ENCODE data around the gene ASXL2. TPM values are rescaled to one million over a fixed set of nuclear protein-coding genes. Genes with fewer than 3 reads are reported as not detected.

ASXL2 gene
- 34.0 and 35.3 TPM in 2 replicates for total RNA-seq (2022)
- Bru-seq, nascent RNA: percentile 81 among the genes with signal in this experiment
- BruChase-seq, experiment 1, labeled RNA remaining after a 6-hour chase: percentile 85 among the genes with signal in this experiment
- BruChase-seq, experiment 2, labeled RNA remaining after a 2-hour chase: percentile 82 among the genes with signal in this experiment
- long read RNA-seq, partial matches to known transcripts: 2 of 14 reads
- long read RNA-seq, other reads (novel, unspliced or antisense): 12 of 14 reads

DNA sequence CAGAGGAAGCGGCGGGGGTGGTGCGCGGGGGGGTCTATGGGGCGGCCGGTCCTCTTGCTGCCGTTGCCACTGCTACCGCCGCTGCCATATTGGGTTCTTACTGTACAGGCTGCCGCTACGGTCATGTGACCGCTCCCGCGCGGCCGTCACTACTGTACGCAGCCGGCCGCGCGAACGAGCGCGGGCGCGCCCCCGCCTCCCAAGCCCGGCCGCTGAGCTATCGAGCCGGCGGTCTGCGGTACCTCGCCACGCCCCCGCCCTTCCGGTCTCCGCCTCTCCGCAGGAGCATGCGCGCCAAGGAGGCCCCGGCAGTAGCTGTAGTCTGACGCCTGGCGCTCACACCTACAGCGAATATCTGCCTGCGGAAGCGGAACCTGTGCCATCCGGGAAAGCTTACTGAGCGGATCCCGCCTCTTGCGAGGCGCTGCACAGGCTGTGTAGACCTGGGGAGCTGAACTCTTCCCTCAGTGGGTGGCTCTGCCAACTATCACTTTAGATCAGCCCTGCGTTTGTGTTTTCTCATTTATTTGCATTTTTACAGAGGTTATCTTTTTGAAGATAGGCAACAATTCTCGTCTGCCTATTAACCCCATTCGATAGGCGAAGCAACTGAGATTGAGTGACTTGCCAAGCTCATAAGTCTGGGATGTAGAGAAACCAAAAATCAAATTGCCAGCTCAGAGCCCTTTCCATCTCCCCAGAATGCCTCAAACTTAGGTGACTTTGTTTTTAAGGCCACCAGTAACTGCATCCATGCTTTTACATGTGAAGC, at the start of gene ASXL2:
TSS of gene ASXL2 (minus strand) at position 127 of the 772 bp plus-strand sequence. CDS start 265 bp downstream, outside the sequence.
- no peaks in the 10 kb centered on the region for H3K27me3 Mint-ChIP-seq (ENCODE audit: insufficient read depth, unreplicated experiment)
- POLR2A ChIA-PET: interaction anchor here (0.7 to 2.4 kb wide), 23 partner anchors 8 to 462 kb away, joined by 3 to 18 read pairs (median 5); partner anchors contain the start of genes KIF3C and RAB10
- BruUV-seq (replicated peaks): TSS peak; percentile 92
- H3K4me1 Mint-ChIP-seq (ENCODE audit: insufficient read depth, unreplicated experiment): peaks cover 28% of the 10 kb centered on the region
- no peaks in the 10 kb centered on the region for H3K9me3 Mint-ChIP-seq (ENCODE audit: unreplicated experiment)
- intact Hi-C loops (cut with micrococcal nuclease): no loop called here
- CTCF ChIA-PET: interaction anchor here (0.6 to 1.5 kb wide), 5 partner anchors 24 to 699 kb away, joined by 3 to 9 read pairs (median 4); no protein-coding TSS in a partner anchor
- H3K27ac Mint-ChIP-seq (ENCODE audit: low read depth, unreplicated experiment): peak within 1 kb of the TSS; percentile 83
- peak within 1 kb of the TSS; percentile 95 for H3K4me3 Mint-ChIP-seq (ENCODE audit: unreplicated experiment)
- peaks cover 13% of the 10 kb centered on the region for H3K36me3 Mint-ChIP-seq (ENCODE audit: insufficient read depth, unreplicated experiment)
- TF ChIP-seq, protein P1, sequence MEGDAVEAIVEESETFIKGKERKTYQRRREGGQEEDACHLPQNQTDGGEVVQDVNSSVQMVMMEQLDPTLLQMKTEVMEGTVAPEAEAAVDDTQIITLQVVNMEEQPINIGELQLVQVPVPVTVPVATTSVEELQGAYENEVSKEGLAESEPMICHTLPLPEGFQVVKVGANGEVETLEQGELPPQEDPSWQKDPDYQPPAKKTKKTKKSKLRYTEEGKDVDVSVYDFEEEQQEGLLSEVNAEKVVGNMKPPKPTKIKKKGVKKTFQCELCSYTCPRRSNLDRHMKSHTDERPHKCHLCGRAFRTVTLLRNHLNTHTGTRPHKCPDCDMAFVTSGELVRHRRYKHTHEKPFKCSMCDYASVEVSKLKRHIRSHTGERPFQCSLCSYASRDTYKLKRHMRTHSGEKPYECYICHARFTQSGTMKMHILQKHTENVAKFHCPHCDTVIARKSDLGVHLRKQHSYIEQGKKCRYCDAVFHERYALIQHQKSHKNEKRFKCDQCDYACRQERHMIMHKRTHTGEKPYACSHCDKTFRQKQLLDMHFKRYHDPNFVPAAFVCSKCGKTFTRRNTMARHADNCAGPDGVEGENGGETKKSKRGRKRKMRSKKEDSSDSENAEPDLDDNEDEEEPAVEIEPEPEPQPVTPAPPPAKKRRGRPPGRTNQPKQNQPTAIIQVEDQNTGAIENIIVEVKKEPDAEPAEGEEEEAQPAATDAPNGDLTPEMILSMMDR (IDR thresholded peaks at IDR 0.05; ENCODE audit: unreplicated experiment): no peak
- DNase-seq (ENCODE audit: unreplicated experiment): peak; percentile 95

DNA sequence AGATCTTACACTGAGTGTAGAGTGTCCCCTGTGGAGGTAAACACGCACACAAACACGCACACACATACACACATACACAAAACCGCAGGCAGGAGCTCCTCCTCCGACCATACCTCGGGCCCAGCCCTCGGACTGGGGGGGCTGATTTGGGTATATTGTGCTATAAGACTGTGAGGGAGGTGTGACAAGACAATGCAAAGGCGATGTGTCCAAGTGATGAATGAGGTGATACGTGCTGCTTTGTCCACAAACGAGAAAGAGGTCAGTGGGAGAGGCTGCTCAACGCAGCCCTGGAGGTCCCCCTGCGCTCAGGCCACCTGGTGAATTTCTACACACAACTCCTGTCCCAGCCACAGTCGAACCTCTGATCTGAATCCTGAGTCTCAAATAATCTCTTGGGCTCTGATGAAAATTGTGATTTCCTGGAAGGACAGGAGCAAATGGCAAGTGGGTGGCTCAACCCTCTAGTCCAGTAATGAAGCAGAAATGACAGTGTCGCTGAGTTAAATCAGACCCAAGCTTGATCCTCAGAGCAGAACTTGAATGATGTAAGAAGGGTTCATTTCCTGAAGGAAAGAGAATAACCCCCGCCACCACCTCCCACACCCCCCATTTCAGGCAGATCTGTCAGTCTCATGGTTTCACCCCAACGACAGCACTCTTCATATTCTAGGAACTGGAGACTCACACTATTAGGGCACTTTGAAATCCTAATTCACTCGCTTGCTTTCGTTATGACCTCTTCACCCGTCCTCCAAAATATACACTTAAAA, 48.9 kb upstream of the ASXL2 start:
- Mint-ChIP-seq H3K27me3 (ENCODE audit: insufficient read depth, unreplicated experiment) (no peaks in the 10 kb centered on the region), H3K4me1 (ENCODE audit: insufficient read depth, unreplicated experiment) (no peaks in the 10 kb centered on the region), H3K9me3 (ENCODE audit: unreplicated experiment) (no peaks in the 10 kb centered on the region), H3K36me3 (ENCODE audit: insufficient read depth, unreplicated experiment) (no peaks in the 10 kb centered on the region), H3K4me3 (ENCODE audit: unreplicated experiment) (no peak overlapping the region), H3K27ac (ENCODE audit: low read depth, unreplicated experiment) (no peak overlapping the region)
- POLR2A ChIA-PET: no interaction called here
- no TSS peak for BruUV-seq (replicated peaks)
- intact Hi-C loops (cut with micrococcal nuclease): no loop called here
- no peak for DNase-seq (ENCODE audit: unreplicated experiment)
- CTCF ChIA-PET: interaction anchor here (1.2 kb wide), 1 partner anchor 23 kb away, joined by 3 read pairs; no protein-coding TSS in a partner anchor
- TF ChIP-seq, protein P1 (IDR thresholded peaks at IDR 0.05; ENCODE audit: unreplicated experiment): no peak

DNA sequence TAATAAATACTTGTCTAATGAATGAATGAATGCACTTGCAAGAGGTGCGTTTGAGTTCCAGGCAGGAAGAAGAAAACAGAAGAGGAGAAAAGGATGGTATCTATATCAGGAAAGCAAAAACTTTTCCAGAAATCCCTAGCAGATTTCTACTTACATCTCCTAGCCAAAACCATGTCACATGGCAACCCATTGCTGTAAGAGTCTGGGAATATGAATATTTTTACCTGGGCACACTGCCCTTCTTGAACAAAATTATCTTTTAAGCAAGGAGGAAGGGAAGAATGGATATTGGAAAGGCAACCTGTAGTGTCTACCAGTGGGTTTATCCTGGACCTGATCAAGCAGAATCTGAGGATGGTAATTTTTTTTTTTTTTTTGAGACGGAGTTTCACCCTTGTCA, 44.2 kb upstream of the ASXL2 start:
- H3K4me1 Mint-ChIP-seq (ENCODE audit: insufficient read depth, unreplicated experiment): no peaks in the 10 kb centered on the region
- ChIA-PET POLR2A (no interaction called here), CTCF (interaction anchor here (0.6 kb wide), 1 partner anchor 492 kb away, joined by 3 read pairs; no protein-coding TSS in a partner anchor)
- TF ChIP-seq, protein P1 (IDR thresholded peaks at IDR 0.05; ENCODE audit: unreplicated experiment): no peak
- no peak overlapping the region for H3K4me3 Mint-ChIP-seq (ENCODE audit: unreplicated experiment)
- no peaks in the 10 kb centered on the region for H3K27me3 Mint-ChIP-seq (ENCODE audit: insufficient read depth, unreplicated experiment)
- no peaks in the 10 kb centered on the region for H3K36me3 Mint-ChIP-seq (ENCODE audit: insufficient read depth, unreplicated experiment)
- no peak for DNase-seq (ENCODE audit: unreplicated experiment)
- no peak overlapping the region for H3K27ac Mint-ChIP-seq (ENCODE audit: low read depth, unreplicated experiment)
- H3K9me3 Mint-ChIP-seq (ENCODE audit: unreplicated experiment): no peaks in the 10 kb centered on the region
- BruUV-seq (replicated peaks): no TSS peak
- intact Hi-C loops (cut with micrococcal nuclease): no loop called here
